ENCODE measurements around the gene NREP.

GRCh38 chr5:111756581-111757354, at the start of gene NREP:
- TF ChIP-seq CTCF (IDR thresholded peaks at IDR 0.05; ENCODE audit: poor library complexity): no peak
- no peak for TF ChIP-seq EZH2phosphoT487 (IDR thresholded peaks at IDR 0.05; ENCODE audit: low read depth, severe bottlenecking, unreplicated experiment)
